ENCODE results near the gene SERGEF. TPM values are rescaled to one million over a fixed set of nuclear protein-coding genes. Genes with fewer than 3 reads are reported as not detected.

Gene SERGEF
- total RNA-seq, 1 donor from 2014 or later: 46.4 TPM

DNA sequence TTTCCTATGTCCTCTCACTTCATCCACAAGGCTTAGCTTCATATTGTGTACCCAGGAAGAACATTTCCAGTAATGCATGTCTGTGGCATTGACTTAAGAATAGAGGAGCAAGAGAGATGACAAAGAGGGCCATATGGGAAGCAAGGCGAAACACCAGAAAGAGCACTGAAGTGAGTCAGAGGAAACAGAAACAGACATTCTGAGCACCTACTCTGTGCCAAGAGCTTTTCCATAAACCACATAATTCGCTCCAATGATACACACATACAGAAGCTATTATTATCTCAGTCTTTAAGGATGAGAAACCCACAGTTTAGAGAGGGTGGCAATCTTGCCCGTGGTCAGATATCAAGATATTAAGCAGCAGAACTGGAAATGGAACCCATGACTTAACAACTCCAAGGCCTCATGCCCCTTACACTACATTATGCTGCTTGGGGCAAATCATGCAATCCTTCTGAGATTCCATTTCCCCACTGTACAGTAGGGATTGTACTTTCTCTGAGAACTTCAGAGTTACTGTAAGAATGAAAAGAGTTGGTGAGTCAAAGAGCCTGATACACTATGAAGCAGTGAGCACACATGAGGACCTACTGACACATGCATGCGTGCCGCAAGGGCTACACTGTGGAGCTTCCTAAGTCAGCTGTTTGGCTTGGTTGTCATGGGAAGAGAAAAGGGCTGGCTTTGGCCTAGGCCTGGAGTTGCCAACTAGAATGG, 151.7 kb downstream of the SERGEF start:
- no peak for DNase-seq (ENCODE audit: low spot score)

DNA sequence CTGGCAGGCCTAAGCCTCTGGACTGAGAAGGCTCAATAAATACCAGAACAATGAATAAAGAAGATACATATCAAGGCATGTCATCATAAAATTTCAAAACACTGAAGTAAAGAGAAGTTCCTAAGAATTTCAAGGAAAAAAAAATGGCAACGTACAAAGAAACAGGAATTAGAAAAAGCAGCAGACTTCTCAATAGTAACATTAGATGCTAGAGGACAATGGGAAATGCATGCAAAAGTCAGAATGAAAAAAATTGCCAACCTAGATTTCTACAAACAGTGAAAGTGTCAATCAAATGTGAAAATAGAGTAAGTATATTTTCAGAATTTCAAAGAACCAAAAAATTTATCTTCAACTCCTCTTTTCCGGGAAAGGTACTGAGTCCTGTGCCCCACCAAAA, 153.3 kb downstream of the SERGEF start:
- DNase-seq (ENCODE audit: low spot score): no peak

- no peak for DNase-seq (ENCODE audit: low spot score)
These were observed 157.1 kb downstream of the SERGEF start for GRCh38 chr11:17855531-17856290.

GRCh38 chr11:17853280-17853679, 159.6 kb downstream of the SERGEF start:
- DNase-seq (ENCODE audit: low spot score): no peak

- no peak for DNase-seq (ENCODE audit: low spot score)
These were observed 160.6 kb downstream of the SERGEF start for GRCh38 chr11:17852246-17852645.

GRCh38 chr11:17851697-17852096, 161.2 kb downstream of the SERGEF start:
- no peak for DNase-seq (ENCODE audit: low spot score)

DNA sequence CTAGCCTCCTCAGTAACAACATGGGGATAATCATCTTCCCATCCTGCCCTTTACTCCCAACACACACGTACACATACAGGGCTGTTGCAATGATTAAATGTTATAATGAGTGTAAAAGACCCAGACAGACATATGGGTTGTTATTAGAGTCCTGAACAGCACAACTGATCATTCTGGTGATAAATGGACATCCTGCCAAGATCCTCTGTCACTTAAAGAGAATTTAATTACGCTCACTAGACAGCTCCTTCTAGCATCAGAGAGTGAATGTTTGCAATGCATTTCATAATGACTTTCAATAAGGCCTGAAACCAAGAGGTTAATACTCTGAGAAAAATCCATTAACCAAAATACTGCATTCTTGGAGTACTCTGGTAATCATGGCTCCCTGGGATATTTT, 162.5 kb downstream of the SERGEF start:
- DNase-seq (ENCODE audit: low spot score): no peak

DNA sequence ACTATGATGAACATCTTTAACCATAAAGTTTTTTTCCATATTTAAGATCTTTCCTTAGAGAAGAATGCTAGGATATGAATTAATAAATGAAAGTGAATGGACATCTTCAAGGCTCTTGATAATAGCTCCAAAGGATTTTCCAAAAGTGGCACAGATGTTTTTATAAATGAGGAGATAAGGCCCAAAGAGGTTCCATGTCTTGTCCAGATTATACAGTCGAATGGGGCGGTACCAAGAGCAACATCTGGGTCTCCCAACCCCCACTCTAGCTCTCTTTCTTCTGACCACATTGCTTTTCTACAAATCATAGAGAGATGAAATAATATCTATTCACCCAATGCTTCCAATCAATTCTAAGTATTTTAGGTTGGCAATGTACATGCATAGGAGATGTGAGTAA, 164.1 kb downstream of the SERGEF start:
- no peak for DNase-seq (ENCODE audit: low spot score)

DNA sequence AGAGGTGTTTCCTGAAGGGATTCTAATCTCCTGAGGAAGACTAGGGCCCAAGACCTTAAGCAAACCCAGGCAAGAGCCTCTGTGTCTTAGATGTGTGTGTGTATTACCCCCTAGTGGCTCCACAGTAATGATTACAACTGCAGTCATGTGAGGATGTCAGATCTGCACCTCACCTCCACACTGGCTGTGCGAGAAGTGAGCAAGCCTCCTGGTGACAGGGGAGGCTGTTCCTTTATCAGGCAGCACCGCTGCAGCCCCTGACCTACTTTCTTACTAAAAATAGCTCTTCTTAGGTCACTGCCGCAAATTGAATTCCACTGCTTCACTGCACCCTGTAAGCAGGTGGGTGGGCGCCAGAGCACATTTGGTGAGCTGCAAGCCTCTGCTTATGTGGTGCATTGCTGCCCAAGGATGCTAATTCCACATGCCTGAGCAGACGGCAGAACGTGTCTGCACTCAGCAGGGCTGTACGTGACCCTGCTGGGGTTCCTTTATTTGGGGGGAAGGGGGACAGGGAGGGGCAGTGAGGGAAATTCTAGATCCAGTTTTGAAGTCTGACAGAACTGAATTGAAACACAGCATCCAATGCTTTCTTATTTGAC, 165.9 kb downstream of the SERGEF start:
- DNase-seq (ENCODE audit: low spot score): no peak

GRCh38 chr11:17845431-17845881, 167.4 kb downstream of the SERGEF start:
- DNase-seq (ENCODE audit: low spot score): no peak

DNA sequence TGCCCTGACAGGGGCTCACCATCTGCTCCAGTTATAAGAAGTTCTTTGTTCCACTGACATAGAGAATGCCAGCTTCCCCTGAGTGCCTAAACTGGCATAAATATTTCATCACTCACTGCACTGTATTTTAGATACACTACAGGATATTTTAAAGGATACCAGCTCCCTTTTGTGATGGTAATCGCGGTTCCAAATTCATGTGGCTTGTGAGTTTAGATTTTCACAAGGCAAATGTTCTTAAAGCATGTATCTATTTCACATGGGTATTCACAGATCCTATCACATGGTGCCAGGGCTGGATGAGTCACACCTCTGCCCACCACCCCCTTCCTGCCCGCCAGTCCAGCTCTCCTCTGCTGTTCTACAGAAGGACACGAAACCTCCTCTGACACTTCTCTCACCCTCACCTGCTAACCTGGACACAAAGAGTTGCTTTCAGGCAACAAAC, 172.7 kb downstream of the SERGEF start:
- DNase-seq (ENCODE audit: low spot score): no peak

DNA sequence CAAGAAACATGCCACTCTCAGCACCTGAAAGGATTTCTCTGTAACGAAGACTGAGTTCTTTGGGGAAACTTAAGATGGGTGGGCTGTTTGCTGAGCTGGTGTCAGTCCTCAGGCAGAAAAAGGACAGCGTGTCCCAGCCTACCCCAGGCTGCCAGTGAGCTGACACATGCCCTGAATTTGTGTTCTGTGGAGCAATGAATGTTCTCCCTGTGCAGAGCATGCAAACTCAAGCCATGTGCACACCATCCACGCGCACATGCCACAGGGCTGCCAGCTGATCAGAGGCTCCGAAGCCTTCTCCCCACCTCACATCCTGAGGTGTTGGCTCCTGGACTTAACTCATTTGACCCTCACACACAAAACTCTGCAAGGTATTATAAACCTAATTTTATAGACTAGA, 173.4 kb downstream of the SERGEF start:
- DNase-seq (ENCODE audit: low spot score): no peak

DNA sequence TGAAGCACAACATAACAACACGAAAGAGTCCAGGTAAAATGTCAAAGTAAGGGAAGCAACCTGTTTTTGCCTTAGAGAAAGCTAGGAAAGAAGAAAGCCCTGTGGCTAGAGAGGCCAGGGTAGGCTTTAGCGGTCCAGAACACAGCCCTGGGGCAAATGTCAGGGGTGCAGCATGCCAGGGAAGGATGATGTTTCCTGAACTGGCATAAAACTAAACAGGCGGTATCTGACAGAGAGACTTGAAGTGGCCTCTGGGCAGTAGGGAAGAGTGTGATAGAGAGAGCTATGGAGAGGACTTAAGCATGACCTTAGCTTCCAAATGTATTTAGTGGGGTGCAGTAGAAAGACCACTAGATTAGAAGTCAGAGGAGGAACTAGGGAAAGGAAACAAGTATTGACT, 174.7 kb downstream of the SERGEF start:
- DNase-seq (ENCODE audit: low spot score): no peak

DNA sequence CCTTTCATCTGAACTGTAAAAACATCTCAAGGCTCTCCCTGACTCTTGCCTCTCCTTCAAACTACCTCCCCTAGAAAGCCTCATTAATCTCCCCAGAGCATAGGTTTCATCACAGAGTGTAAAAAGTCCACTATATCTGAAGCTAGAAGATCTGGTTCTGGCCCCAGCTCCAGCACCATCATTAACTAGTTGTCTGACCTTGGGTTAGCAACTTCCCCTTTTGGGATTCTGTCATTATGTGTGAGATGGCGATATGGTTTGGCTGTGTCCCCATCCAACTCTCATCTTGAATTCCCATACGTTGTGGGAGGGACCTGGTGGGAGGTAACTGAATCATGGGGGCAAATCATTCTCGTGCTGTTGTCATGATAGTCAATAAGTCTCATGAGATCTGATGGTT, 181.0 kb downstream of the SERGEF start:
- DNase-seq (ENCODE audit: low spot score): no peak

DNA sequence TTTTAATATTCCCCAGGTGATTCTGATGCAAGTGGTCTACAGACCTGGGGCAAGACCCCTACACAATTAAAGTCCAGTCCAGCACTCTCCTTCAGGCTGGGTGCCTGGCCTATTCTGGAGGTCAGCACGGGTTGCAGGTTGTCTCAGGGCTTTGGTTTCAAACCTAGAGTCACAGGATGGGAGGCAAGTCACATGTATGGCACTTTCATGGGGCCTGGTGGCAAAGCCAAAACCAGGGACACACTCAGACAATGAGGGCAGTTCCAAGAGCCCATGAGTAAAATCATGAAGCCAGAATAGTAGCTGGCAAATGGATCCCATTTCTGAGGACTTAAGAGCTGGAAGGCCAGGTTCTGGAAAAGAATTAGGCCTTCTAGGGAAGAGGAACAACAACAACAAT, 181.6 kb downstream of the SERGEF start:
- DNase-seq (ENCODE audit: low spot score): no peak

GRCh38 chr11:17828311-17828751, 184.5 kb downstream of the SERGEF start:
- DNase-seq (ENCODE audit: low spot score): no peak

DNA sequence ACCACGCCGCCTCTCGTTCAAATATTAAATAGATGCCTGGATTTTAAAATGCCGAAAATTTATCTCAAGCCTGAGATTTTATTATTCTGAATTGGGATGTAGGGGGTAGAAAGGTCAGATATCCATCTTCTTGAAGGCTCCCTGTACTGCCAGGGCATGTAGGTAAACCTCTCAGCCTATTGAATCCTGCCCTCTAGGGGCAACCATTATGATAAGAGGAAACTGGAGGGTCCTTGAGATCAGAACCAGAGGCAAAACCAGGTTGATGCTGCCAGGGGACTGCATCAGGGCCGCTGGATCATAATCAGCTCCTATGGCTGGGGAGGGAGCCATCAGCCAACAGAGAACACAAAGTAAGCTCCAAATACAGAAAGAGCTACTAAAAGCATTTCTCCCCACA, 185.8 kb downstream of the SERGEF start:
- DNase-seq (ENCODE audit: low spot score): no peak

- DNase-seq (ENCODE audit: low spot score): no peak
These were observed 190.5 kb downstream of the SERGEF start for GRCh38 chr11:17822401-17822781.

- DNase-seq (ENCODE audit: low spot score): no peak
These were observed 191.0 kb downstream of the SERGEF start for GRCh38 chr11:17821648-17822400.

DNA sequence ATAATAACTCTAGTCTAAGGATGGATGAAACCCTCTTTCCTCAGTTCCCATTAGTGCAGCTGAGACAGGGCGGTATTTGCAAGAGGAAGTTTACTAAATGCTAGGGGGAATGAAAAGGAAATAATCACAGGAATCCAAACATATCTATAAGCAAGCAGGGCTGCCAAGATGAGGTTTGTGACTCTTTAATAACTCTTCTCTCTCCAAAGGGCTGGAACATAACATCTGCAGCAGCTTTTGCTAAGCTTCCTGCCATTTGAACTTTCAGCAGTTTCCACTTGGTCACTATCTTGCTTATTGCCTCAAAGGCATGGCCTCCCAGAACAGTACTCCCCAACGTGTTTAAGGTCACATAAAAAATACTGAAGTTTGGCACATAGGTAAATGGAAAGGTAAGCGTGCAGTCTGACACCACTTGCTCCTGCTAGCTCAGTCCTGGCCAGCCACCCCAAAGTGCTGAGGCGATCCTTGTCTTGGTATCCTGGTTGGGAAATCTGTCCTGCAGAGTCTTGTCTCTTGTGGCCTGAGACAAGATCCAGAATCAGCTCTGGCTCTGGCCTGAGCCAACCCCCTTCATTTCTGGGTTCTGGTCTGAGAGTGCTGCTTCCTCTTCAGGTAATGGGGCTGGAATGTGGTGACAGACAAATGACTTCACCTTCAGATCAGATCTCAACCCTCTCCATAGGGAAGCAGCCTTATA, 196.5 kb downstream of the SERGEF start:
- no peak for DNase-seq (ENCODE audit: low spot score)

- no peak for DNase-seq (ENCODE audit: low spot score)
These were observed 198.3 kb downstream of the SERGEF start for GRCh38 chr11:17814546-17814945.
